ENCODE results near the gene TSPAN17.

Gene TSPAN17

DNA sequence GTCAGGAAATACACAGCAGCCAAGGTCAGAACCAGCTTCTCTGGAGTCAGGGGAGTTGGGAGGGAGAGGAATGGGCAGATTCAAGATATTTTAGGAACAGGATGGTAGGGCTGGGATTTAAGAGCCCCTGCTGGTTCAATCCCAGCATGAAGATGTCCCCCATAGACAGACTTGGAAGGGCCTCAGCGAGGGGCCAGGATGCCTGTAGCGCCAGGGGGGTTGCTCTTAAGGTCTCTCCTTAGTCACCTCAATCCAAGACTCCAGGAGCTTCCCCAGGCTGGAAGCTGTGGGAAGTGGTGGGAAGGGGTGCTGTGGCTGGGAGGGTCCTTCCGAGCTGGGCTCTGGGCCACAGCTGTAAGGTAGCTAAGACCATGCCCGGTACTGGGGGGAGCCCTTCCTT lies 8.1 kb upstream of the TSPAN17 start:
- TF ChIP-seq, protein P1, sequence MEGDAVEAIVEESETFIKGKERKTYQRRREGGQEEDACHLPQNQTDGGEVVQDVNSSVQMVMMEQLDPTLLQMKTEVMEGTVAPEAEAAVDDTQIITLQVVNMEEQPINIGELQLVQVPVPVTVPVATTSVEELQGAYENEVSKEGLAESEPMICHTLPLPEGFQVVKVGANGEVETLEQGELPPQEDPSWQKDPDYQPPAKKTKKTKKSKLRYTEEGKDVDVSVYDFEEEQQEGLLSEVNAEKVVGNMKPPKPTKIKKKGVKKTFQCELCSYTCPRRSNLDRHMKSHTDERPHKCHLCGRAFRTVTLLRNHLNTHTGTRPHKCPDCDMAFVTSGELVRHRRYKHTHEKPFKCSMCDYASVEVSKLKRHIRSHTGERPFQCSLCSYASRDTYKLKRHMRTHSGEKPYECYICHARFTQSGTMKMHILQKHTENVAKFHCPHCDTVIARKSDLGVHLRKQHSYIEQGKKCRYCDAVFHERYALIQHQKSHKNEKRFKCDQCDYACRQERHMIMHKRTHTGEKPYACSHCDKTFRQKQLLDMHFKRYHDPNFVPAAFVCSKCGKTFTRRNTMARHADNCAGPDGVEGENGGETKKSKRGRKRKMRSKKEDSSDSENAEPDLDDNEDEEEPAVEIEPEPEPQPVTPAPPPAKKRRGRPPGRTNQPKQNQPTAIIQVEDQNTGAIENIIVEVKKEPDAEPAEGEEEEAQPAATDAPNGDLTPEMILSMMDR (IDR thresholded peaks at IDR 0.05; ENCODE audit: extremely low read depth, insufficient read depth, missing control alignments) = no peak
- in situ Hi-C loops (cut with MboI; ENCODE audit: low pct_unique_long_range_greater_than_20kb, low sequenced_read_pairs, unreplicated experiment) = no loop called here
- no peak for DNase-seq (ENCODE audit: low spot score)

DNA sequence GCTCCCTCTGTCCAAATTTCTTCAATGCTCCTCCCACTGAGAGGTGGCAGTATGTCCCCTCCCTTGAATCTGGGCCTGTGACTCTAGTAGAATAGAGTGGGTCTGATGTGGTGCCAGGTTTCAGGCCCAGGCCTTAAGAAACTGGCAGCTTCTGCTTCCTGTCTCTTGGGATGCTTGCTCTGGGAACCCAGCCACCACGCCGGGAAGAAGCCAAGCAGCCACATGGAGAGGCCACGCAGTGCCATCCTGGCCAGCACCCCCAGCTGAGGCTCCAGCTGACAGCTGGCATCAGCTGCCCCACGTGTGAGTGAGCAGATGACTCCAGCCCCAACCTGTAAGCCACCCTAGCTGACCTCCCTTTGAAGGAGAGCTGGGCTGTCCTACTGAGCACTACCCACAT lies 7.3 kb upstream of the TSPAN17 start:
- DNase-seq (ENCODE audit: low spot score) = no peak
- TF ChIP-seq, protein P1 (IDR thresholded peaks at IDR 0.05; ENCODE audit: extremely low read depth, insufficient read depth, missing control alignments) = no peak
- in situ Hi-C loops (cut with MboI; ENCODE audit: low pct_unique_long_range_greater_than_20kb, low sequenced_read_pairs, unreplicated experiment) = no loop called here

- in situ Hi-C loops (cut with MboI; ENCODE audit: low pct_unique_long_range_greater_than_20kb, low sequenced_read_pairs, unreplicated experiment) = no loop called here
- no peak for DNase-seq (ENCODE audit: low spot score)
- TF ChIP-seq, protein P1 (IDR thresholded peaks at IDR 0.05; ENCODE audit: extremely low read depth, insufficient read depth, missing control alignments) = no peak
These were observed 6.7 kb upstream of the TSPAN17 start for GRCh38 chr5:176640616-176641015.

GRCh38 chr5:176642675-176643490 lies 4.4 kb upstream of the TSPAN17 start:
- DNase-seq (ENCODE audit: low spot score) = no peak
- in situ Hi-C loops (cut with MboI; ENCODE audit: low pct_unique_long_range_greater_than_20kb, low sequenced_read_pairs, unreplicated experiment) = no loop called here
- TF ChIP-seq, protein P1 (IDR thresholded peaks at IDR 0.05; ENCODE audit: extremely low read depth, insufficient read depth, missing control alignments) = no peak

DNA sequence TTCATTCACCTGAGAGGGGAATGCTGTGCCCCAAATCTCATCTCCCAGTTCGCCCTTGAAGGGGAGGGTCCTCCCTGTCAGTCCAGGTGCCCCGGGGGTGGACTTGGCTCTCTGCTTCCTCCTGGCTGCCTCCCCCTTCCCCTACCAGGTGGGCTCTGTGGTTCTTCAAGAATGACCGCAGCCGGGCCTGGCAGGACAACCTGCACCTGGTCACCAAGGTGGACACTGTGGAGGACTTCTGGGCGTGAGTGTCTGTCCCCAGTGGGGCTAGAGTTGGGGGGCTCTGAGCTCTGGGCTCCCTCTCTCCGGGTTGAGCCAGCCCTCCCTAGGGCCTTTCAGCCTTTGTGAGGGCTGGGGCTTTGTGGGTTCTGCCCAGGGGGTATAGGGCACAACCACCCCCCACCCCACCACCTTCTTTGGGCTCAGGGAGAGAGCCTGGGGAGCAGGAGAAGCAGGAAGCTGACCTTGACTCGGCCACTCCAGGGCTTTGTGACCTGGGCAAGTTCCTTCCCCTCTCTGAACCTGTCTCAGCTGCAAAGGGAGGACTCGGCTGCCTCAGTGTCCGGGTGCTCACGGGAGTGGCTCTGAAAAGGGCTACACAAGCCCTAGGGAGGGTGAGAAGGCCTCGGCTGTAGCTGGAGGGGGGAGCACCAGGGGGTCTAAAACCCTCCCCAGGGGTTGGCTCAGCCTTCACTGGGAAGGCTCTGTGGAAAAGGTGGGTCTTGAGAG lies 3.6 kb upstream of the TSPAN17 start:
- DNase-seq (ENCODE audit: low spot score) = no peak
- in situ Hi-C loops (cut with MboI; ENCODE audit: low pct_unique_long_range_greater_than_20kb, low sequenced_read_pairs, unreplicated experiment) = no loop called here
- TF ChIP-seq, protein P1 (IDR thresholded peaks at IDR 0.05; ENCODE audit: extremely low read depth, insufficient read depth, missing control alignments) = no peak

DNA sequence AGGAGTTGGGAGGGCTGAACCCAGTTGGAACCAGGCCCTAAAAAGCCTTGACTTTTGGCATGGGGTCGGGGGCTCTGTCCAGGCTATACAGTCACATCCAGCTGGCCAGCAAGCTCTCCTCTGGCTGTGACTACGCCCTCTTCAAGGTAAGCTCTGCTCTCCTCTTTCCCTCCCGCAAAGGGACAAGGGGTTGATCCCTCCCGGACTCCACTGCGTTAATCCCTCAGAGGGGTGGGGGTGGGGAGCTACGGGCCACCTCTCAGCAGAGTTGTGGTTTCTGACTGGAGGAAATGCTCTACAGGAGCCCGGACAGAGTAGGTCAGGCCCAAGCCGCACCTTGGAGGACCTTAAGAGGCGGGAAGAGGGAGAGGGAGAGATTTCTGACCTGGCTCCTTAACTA lies 3.0 kb upstream of the TSPAN17 start:
- no peak for DNase-seq (ENCODE audit: low spot score)
- in situ Hi-C loops (cut with MboI; ENCODE audit: low pct_unique_long_range_greater_than_20kb, low sequenced_read_pairs, unreplicated experiment) = no loop called here
- TF ChIP-seq, protein P1 (IDR thresholded peaks at IDR 0.05; ENCODE audit: extremely low read depth, insufficient read depth, missing control alignments) = no peak
